Measurements from ENCODE around the gene GRAMD1A. TPM values are rescaled to one million over a fixed set of nuclear protein-coding genes. Genes with fewer than 3 reads are reported as not detected.

Gene GRAMD1A
- total RNA-seq, 1 experiment from 2014 or later = 42.9 TPM

Other genes with a start within 250 kb of the GRAMD1A start
- 8.4 and 12.5 TPM in 2 replicates for gene ZNF599, start 227.1 kb upstream of the GRAMD1A start, total RNA-seq (2014; rRNA removed; shearing (Covaris generic))
- gene ZNF30, start 73.4 kb upstream of the GRAMD1A start, total RNA-seq (2014; rRNA removed; shearing (Covaris generic)) = 2.8 and 3.2 TPM in 2 replicates
- gene ZNF792, start 36.1 kb upstream of the GRAMD1A start, total RNA-seq (2014; rRNA removed; shearing (Covaris generic)) = 2.2 and 8.3 TPM in 2 replicates
- gene SCN1B, start 30.1 kb downstream of the GRAMD1A start, total RNA-seq (2014; rRNA removed; shearing (Covaris generic)) = 0.17 TPM in 1 of 2 replicates, not detected in the other
- gene HPN, start 41.4 kb downstream of the GRAMD1A start, total RNA-seq (2014; rRNA removed; shearing (Covaris generic)) = not detected in 2 replicates
- not detected in 2 replicates for gene FXYD3, start 115.5 kb downstream of the GRAMD1A start, total RNA-seq (2014; rRNA removed; shearing (Covaris generic))
- gene LGI4, start 134.7 kb downstream of the GRAMD1A start, total RNA-seq (2014; rRNA removed; shearing (Covaris generic)) = 0.06 and 0.07 TPM in 2 replicates
- not detected in 2 replicates for gene FXYD1, start 138.5 kb downstream of the GRAMD1A start, total RNA-seq (2014; rRNA removed; shearing (Covaris generic))
- not detected in 2 replicates for gene FXYD7, start 142.9 kb downstream of the GRAMD1A start, total RNA-seq (2014; rRNA removed; shearing (Covaris generic))
- not detected in 2 replicates for gene FXYD5, start 154.4 kb downstream of the GRAMD1A start, total RNA-seq (2014; rRNA removed; shearing (Covaris generic))
- gene FAM187B, start 228.4 kb downstream of the GRAMD1A start, total RNA-seq (2014; rRNA removed; shearing (Covaris generic)) = not detected in 2 replicates
- gene LSR, start 248.7 kb downstream of the GRAMD1A start, total RNA-seq (2014; rRNA removed; shearing (Covaris generic)) = 16.7 and 18.7 TPM in 2 replicates

Data from G401 (cell line).